Glutamatergic neuron (in vitro differentiated cells): ENCODE data around the gene HOXA11. TPM values are rescaled to one million over a fixed set of nuclear protein-coding genes. Genes with fewer than 3 reads are reported as not detected.

Experiments
- DNase-seq: peaks from one replicate; pipeline ENCODE4 v3.0.0; 2022
- H3K27ac Mint-ChIP-seq: one replicate; pipeline ENCODE4 v1.8.0; 2020; ENCODE audit warnings: mild to moderate bottlenecking, mixed read lengths, inconsistent platforms; ENCODE audit not compliant: unreplicated experiment
- H3K27me3 Mint-ChIP-seq: one replicate; pipeline ENCODE4 v1.8.0; 2020; ENCODE audit warnings: mild to moderate bottlenecking, moderate library complexity, mixed read lengths, inconsistent platforms; ENCODE audit not compliant: unreplicated experiment
- H3K36me3 Mint-ChIP-seq: one replicate; pipeline ENCODE4 v1.8.0; 2020; ENCODE audit warnings: mild to moderate bottlenecking, mixed read lengths, inconsistent platforms; ENCODE audit not compliant: unreplicated experiment
- H3K4me1 Mint-ChIP-seq: one replicate; pipeline ENCODE4 v1.8.0; 2020; ENCODE audit warnings: mild to moderate bottlenecking, low read depth, mixed read lengths, inconsistent platforms; ENCODE audit not compliant: unreplicated experiment
- H3K4me3 Mint-ChIP-seq: one replicate; pipeline ENCODE4 v1.8.0; 2020; ENCODE audit warnings: mild to moderate bottlenecking, mixed read lengths, inconsistent platforms; ENCODE audit not compliant: unreplicated experiment
- H3K9me3 Mint-ChIP-seq: one replicate; pipeline ENCODE4 v1.8.0; 2020; ENCODE audit warnings: mild to moderate bottlenecking, moderate library complexity, mixed read lengths, inconsistent platforms; ENCODE audit not compliant: unreplicated experiment
- total RNA-seq: library from RNA; stranded (reverse); fragmentation: NEBNext Ultra II Directional; extraction: Animal tissue kit (Norgen Biotek cat#: 25700); gene quantifications from one replicate; pipeline ENCODE4 v1.2.1, GENCODE V29; 2021; ENCODE audit not compliant: unreplicated experiment
- TF ChIP-seq, protein P1 (sequence below): fragments of 200-600 bp; sonication (generic); IDR thresholded peaks from one replicate; pipeline ENCODE4 v1.5.0; 2021; ENCODE audit not compliant: partially characterized antibody, unreplicated experiment

Gene HOXA11
- total RNA-seq, 1 donor from 2014 or later: not detected

DNA sequence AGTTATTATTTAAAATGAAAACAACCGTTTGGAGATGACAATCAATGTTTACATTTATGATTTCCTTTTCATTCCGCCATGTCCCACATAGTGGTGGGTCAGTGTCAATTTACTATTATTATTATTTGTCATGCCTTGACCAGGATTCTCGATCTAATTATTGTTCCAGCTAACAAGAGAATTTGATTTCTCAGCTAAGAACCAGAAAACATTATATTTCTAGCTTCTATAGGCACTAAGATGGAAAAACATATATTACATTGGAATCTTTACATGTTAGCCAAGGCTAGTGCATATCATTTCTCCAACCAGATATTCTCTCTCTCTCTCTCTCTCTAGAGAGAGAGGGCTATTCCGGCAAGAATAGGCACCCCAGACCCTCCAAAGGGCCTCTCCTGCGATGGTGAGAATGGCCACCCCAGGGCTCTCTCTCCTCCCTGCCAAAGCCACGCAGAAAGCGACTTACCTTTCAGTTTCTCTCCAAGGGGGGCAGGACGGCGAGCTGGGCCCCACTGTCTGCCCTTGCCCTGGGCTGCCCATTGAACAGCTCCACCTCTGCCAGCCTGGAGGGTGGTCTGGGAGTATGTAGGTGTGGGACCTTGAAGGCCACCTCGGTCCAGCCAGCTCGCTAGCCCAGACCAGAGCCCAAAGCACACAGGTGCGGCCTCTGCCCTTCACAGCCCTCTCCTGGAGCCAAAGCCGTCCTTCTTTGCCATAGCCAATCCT, 35.0 kb downstream of the HOXA11 start:
- TF ChIP-seq, protein P1, sequence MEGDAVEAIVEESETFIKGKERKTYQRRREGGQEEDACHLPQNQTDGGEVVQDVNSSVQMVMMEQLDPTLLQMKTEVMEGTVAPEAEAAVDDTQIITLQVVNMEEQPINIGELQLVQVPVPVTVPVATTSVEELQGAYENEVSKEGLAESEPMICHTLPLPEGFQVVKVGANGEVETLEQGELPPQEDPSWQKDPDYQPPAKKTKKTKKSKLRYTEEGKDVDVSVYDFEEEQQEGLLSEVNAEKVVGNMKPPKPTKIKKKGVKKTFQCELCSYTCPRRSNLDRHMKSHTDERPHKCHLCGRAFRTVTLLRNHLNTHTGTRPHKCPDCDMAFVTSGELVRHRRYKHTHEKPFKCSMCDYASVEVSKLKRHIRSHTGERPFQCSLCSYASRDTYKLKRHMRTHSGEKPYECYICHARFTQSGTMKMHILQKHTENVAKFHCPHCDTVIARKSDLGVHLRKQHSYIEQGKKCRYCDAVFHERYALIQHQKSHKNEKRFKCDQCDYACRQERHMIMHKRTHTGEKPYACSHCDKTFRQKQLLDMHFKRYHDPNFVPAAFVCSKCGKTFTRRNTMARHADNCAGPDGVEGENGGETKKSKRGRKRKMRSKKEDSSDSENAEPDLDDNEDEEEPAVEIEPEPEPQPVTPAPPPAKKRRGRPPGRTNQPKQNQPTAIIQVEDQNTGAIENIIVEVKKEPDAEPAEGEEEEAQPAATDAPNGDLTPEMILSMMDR: no peak
- peaks cover 10% of the 10 kb centered on the region for H3K9me3 Mint-ChIP-seq
- H3K36me3 Mint-ChIP-seq: peaks cover 17% of the 10 kb centered on the region
- H3K4me1 Mint-ChIP-seq: no peaks in the 10 kb centered on the region
- no peak for DNase-seq
- no peak overlapping the region for H3K27ac Mint-ChIP-seq
- no peak overlapping the region for H3K4me3 Mint-ChIP-seq
- peaks cover 61% of the 10 kb centered on the region for H3K27me3 Mint-ChIP-seq

DNA sequence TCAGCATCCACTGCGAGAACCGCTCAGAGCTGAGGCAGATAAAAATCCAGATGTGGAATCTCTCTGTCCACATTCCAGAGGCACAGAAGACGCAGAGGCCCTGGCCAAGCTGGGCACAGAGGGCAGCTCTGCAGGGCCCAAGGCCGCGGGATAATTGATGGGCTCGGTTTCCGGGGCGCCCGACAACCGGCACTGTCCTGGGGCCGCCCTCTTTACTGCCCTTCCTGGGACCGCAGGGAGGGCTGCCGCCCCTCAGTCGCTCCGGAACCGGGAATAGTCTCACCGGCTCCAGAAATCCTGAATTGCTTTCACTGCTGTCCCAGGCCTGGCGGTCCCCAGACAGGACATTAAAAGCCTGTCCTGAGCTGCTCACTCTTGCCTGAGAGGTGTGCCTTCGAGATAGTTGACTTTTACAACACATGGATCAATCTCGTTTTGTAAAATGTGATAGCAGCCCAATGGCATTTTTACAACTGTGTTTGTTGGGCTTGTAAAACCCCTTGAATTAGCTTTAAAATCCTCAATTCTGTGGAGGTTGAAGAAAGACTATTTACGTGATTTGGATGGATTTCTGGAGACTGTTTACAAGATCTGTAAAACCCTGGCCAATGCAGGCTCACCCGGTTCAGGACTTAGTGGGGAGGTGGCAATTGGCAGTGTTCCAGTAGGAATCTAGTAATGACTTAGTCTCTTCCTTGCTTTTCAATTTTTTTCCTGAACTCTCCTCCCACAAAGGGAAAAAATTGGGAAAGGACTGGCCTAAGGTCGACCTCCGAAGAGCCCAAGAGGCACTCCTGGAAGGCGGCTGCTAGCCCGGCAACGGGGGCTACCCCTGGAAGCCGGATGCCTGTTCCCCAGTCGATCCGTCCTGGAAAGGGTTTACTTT, 36.0 kb downstream of the HOXA11 start:
- no peak for DNase-seq
- TF ChIP-seq, protein P1: no peak
- no peak overlapping the region for H3K27ac Mint-ChIP-seq
- peaks cover 7% of the 10 kb centered on the region for H3K9me3 Mint-ChIP-seq
- peaks cover 17% of the 10 kb centered on the region for H3K36me3 Mint-ChIP-seq
- H3K4me3 Mint-ChIP-seq: no peak overlapping the region
- peaks cover 54% of the 10 kb centered on the region for H3K27me3 Mint-ChIP-seq
- no peaks in the 10 kb centered on the region for H3K4me1 Mint-ChIP-seq

DNA sequence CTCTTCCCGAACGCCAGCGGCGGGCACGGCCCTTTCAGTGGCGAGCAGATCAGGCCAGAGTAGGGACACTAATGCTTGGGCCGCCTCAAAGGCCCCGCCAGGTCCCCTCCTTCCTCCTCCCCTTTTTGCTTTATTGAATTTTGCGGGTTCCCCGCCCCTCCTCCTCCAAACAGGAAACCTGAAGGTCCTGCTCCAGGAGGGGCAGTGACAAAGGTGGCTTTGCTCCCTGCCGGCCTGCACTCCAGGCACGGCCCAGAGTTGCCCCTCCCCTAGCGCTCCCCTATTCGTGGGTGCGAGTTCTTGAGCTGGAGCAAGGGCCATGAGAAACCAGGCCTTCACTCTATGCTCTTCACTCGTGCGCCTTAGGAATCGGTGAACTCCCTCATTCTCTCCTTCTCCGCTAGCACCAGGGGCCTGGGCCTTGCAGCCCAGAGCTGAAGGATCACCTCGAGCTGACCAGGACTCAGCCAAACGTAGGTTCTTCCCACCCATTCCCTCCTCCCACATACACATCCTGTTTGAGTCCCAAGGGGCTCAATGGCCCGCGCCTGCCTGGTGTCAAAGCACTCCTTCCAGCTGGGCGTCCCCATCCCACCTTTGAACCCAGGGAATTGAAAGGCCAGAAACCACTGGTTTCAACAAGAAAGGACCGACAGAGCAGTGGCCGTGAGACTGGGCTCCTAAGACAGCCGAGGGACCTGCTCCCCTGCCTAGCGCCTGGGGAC, 36.8 kb downstream of the HOXA11 start:
- DNase-seq: no peak
- peaks cover 13% of the 10 kb centered on the region for H3K36me3 Mint-ChIP-seq
- H3K4me3 Mint-ChIP-seq: peak overlapping the region; percentile 46
- TF ChIP-seq, protein P1: no peak
- H3K27ac Mint-ChIP-seq: no peak overlapping the region
- H3K9me3 Mint-ChIP-seq: peaks cover 4% of the 10 kb centered on the region
- no peaks in the 10 kb centered on the region for H3K4me1 Mint-ChIP-seq
- H3K27me3 Mint-ChIP-seq: peaks cover 48% of the 10 kb centered on the region

DNA sequence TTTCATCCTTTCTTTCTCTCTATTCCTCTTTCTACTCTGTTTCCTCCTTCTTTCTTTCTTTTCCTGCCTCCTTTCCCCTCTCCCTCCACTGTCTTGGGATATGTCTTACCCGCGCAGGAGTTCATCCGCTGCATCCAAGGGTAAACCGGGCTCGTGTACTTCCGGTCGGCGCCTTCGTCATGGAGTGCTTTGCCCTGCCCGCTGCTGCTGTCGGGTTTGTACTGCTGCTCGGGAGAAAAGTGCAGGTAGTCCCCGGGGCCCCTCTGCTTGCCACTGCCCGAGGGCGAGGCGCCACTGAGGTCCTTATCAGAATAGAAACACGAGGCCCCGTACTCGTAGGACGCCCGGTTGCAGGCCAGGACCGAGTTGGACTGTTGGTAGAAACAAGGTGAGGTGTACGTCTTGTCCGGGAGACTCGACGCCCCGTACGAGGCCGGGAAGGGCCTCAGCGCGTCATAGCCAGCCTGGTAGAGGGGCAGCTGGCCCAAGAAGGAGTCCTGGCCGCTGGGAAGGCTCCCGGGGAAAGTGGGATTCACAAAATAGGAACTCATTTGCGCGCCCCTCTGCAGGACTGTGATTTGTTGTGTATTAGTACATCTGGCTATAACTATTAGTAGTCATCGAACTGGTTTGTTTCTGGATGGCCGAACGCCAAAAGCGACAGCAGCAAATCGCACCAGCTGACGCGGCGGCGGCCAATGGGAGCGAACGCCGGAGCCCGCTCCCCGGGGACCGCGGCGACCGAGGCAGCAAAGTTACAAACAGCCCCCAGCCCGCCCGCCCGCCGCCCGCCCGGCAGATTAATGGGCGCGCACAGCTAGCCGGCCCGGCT, 37.6 kb downstream of the HOXA11 start, which contains the start of gene HOXA6:
HOXA6 (minus strand) TSS at position 576 of the 832 bp plus-strand sequence; CDS start at position 551, 25 bp downstream.
- no peak within 1 kb of the TSS for H3K27ac Mint-ChIP-seq
- H3K36me3 Mint-ChIP-seq: peaks cover 13% of the 10 kb centered on the region
- no peak for DNase-seq
- TF ChIP-seq, protein P1: no peak
- peaks cover 48% of the 10 kb centered on the region for H3K27me3 Mint-ChIP-seq
- H3K9me3 Mint-ChIP-seq: peaks cover 4% of the 10 kb centered on the region
- H3K4me3 Mint-ChIP-seq: peak within 1 kb of the TSS; percentile 46
- no peaks in the 10 kb centered on the region for H3K4me1 Mint-ChIP-seq
